DOHH2 (cell line): ENCODE measurements around the gene PNMA6A.

Source experiments
- H3F3A ChIP-seq: fragments of 200-600 bp; sonication (generic), shearing (Covaris generic); 2 replicates; pipeline ENCODE4 v1.6.0; 2016; ENCODE audit warnings: antibody characterized with exemption, mild to moderate bottlenecking; ENCODE audit not compliant: control insufficient read depth, insufficient read depth
- H3K27ac ChIP-seq: fragments of 200-600 bp; sonication (generic); 2 replicates; pipeline ENCODE4 v1.5.1; 2014; ENCODE audit warnings: low read depth, mild to moderate bottlenecking, low read length, moderate library complexity
- H3K27me3 ChIP-seq: fragments of 200-600 bp; sonication (generic); 2 replicates; pipeline ENCODE4 v1.6.1; 2014; ENCODE audit warnings: mild to moderate bottlenecking, low read length, mixed read lengths; ENCODE audit not compliant: control insufficient read depth
- H3K36me3 ChIP-seq: fragments of 200-600 bp; sonication (generic); 2 replicates; pipeline ENCODE4 v1.6.1; 2014; ENCODE audit warnings: mild to moderate bottlenecking, low read length, moderate library complexity, mixed read lengths; ENCODE audit not compliant: control insufficient read depth
- H3K4me1 ChIP-seq: fragments of 200-600 bp; sonication (generic); 2 replicates; pipeline ENCODE4 v1.6.1; 2014; ENCODE audit warnings: mild to moderate bottlenecking, low read length, mixed read lengths; ENCODE audit not compliant: control insufficient read depth
- H3K4me2 ChIP-seq: fragments of 200-600 bp; sonication (generic); 2 replicates; pipeline ENCODE4 v1.6.0; 2014; ENCODE audit warnings: mild to moderate bottlenecking, low read length, moderate library complexity
- H3K4me3 ChIP-seq: fragments of 200-600 bp; sonication (generic); 2 replicates; pipeline ENCODE4 v1.5.1; 2014; ENCODE audit warnings: mild to moderate bottlenecking, low read length, mixed read lengths
- H3K79me2 ChIP-seq: fragments of 200-600 bp; sonication (generic); 2 replicates; pipeline ENCODE4 v1.6.1; 2014; ENCODE audit warnings: mild to moderate bottlenecking, low read length, mixed read lengths; ENCODE audit not compliant: control insufficient read depth
- H3K9me2 ChIP-seq: fragments of 200-600 bp; sonication (generic); replicated peaks from 2 replicates; pipeline ENCODE4 v1.6.1; 2014; ENCODE audit warnings: mild to moderate bottlenecking, low read length, mixed read lengths; ENCODE audit not compliant: control insufficient read depth
- H3K9me3 ChIP-seq: fragments of 200-600 bp; sonication (generic); 2 replicates; pipeline ENCODE4 v1.6.1; 2014; ENCODE audit warnings: antibody characterized with exemption, low read length, mixed read lengths; ENCODE audit not compliant: control insufficient read depth, insufficient read depth
- H4K20me1 ChIP-seq: fragments of 200-600 bp; sonication (generic); 2 replicates; pipeline ENCODE4 v1.6.0; 2014; ENCODE audit warnings: low read depth, mild to moderate bottlenecking, antibody characterized with exemption, low read length, moderate library complexity; ENCODE audit not compliant: control insufficient read depth, insufficient read depth
- CTCF ChIP-seq: fragments of 200-600 bp; sonication (generic); IDR thresholded peaks from one replicate; pipeline ENCODE4 v1.5.1; 2014; ENCODE audit warnings: antibody characterized with exemption, mild to moderate bottlenecking, low read depth, low read length; ENCODE audit not compliant: poor library complexity, severe bottlenecking
- EZH2phosphoT487 ChIP-seq: fragments of 200-600 bp; sonication (generic); IDR thresholded peaks from 2 replicates; pipeline ENCODE4 v1.6.1; 2017; ENCODE audit warnings: borderline replicate concordance, mild to moderate bottlenecking, antibody characterized with exemption, low read length, moderate library complexity, mixed read lengths

The PNMA6A gene

GRCh38 chrX:153052534-153052933 is 19.7 kb upstream of the PNMA6A start:
- H3F3A ChIP-seq = no peaks in the 10 kb centered on the region

DNA sequence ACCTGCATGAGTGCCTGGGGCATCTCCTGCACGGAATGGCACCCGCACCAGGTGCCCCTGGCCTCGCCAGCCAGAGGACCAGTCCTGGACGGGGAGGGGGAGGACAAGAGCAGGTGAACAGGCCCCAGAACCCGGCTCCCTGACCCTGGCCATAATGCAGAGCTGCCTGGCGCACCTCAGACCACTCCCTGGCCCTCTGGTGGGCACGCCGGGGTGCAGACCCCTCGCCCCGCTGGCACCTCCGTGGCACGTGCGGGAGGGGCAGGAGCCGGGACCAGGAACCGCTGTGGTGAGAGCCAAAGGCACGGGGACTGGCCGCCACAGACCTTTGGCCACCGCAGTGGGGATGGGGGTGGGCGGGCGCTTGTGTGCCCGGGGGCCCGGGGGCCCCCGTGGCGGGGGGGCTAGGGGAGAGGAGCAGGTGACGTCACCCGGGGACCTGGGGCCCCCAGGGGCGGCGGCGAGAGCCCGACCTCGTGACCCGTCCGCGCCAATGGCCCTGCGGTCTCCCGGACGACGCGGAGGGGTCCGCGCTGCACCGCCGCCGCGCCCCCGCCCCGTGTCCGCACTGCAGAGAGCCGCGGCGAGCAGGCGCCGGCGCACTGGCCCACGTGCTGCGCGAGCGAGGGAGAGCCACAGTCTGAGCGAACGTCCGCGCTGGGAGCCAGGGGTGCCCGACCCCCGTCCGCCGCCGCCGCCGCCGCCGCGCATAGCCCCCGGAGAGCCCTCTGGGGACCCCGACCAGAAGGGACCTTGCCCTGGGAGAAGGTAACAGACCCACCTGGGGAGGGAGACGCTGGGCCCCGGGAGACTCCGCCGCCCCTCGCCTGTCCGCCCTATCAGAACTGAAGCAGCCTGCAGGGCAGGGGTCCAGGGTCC is 16.1 kb upstream of the PNMA6A start, which contains the start of gene PNMA3:
Gene PNMA3 (plus strand): TSS at position 600 of the 879 bp plus-strand sequence. CDS start 586 bp downstream, outside the sequence.
- Histone ChIP-seq H3F3A (no peaks in the 10 kb centered on the region), H3K4me2 (no peak within 1 kb of the TSS), H3K9me3 (no peaks in the 10 kb centered on the region), H4K20me1 (no peaks in the 10 kb centered on the region), H3K27me3 (no peaks in the 10 kb centered on the region), H3K4me3 (no peak within 1 kb of the TSS), H3K79me2 (no peaks in the 10 kb centered on the region), H3K9me2 (no peaks in the 10 kb centered on the region), H3K4me1 (no peaks in the 10 kb centered on the region), H3K36me3 (no peaks in the 10 kb centered on the region), H3K27ac (no peak within 1 kb of the TSS)
- no peak for TF ChIP-seq EZH2phosphoT487
- TF ChIP-seq CTCF = no peak

More at GRCh38 chrX:153052534-153052933, 19.7 kb upstream of the PNMA6A start:
- no peaks in the 10 kb centered on the region for H3K27me3 ChIP-seq
- TF ChIP-seq CTCF (no peak), EZH2phosphoT487 (no peak)
- no peaks in the 10 kb centered on the region; the same call in 1 of the 2 replicates for H3K9me3 ChIP-seq
- H4K20me1 ChIP-seq = no peaks in the 10 kb centered on the region
- no peak overlapping the region for H3K27ac ChIP-seq
- H3K79me2 ChIP-seq = no peaks in the 10 kb centered on the region
- no peaks in the 10 kb centered on the region for H3K9me2 ChIP-seq
- H3K4me3 ChIP-seq = no peak overlapping the region
- no peaks in the 10 kb centered on the region for H3K36me3 ChIP-seq
- H3K4me1 ChIP-seq = no peaks in the 10 kb centered on the region
- H3K4me2 ChIP-seq = no peak overlapping the region

DNA sequence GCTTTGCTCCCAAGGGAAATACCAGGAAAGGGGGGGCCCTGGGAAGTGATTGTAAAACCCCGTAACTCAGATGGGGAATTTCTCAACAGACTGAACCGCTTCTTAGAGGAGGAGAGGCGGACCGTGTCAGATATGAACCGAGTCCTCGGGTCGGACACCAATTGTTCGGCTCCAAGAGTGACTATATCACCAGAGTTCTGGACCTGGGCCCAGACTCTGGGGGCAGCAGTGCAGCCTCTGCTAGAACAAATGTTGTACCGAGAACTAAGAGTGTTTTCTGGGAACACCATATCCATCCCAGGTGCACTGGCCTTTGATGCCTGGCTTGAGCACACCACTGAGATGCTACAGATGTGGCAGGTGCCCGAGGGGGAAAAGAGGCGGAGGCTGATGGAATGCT is 15.0 kb upstream of the PNMA6A start:
- no peaks in the 10 kb centered on the region for H3K4me1 ChIP-seq
- no peaks in the 10 kb centered on the region for H3K9me2 ChIP-seq
- H3K4me2 ChIP-seq = no peak overlapping the region
- no peaks in the 10 kb centered on the region for H3K9me3 ChIP-seq
- no peaks in the 10 kb centered on the region for H3K79me2 ChIP-seq
- TF ChIP-seq CTCF (no peak), EZH2phosphoT487 (no peak)
- no peaks in the 10 kb centered on the region for H4K20me1 ChIP-seq
- H3K27me3 ChIP-seq = no peaks in the 10 kb centered on the region
- no peak overlapping the region for H3K27ac ChIP-seq
- H3F3A ChIP-seq = no peaks in the 10 kb centered on the region
- no peaks in the 10 kb centered on the region for H3K36me3 ChIP-seq
- H3K4me3 ChIP-seq = no peak overlapping the region
